Measurements from ENCODE around the gene LY6G6C. TPM values are rescaled to one million over a fixed set of nuclear protein-coding genes. Genes with fewer than 3 reads are reported as not detected.

Gene LY6G6C
- total RNA-seq, 2 donors from 2014 or later, result 0.29 to 0.38 TPM

DNA sequence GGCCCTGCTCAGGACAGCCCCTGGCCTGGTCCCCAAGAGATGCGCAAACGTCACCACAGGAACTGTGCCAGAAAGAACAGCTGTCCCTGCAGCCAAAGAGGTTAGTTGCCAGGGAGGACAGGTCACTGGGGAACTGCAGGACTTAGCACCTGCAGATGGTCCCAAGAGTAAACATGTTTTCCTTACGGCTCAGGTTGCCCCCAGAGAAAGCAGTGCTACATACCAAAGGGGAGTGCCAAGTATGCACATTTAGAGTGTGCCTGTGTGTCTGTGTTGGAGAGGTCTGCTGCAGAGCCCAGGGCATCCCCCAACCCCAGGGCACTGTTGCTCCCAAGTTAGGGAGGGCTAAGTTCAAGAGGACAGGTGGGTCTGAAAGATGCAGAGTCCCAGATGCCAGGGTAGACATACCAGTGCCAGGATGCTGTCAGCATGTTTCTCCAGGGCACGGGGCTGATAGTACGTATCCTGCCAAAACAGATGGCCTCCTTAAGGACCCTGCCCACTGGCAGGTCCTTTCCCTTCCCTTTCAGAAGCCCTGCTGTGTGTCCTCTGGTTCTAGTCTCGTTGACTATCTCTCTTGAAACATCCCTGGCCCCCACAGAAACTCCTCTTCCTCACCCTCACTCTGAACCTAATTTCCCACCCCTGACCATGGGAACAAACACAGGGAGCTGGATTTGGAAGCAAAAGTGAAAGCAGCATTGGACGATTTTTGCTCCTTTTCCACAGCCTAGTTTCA, 19.7 kb downstream of the LY6G6C start:
- Mint-ChIP-seq H3K4me3 (peak overlapping the region; percentile 87), H3K4me1 (peaks cover 17% of the 10 kb centered on the region), H3K27me3 (ENCODE audit: insufficient read depth) (no peaks in the 10 kb centered on the region), H3K36me3 (ENCODE audit: low read depth) (peaks cover 30% of the 10 kb centered on the region), H3K27ac (peak overlapping the region; percentile 93), H3K9me3 (no peaks in the 10 kb centered on the region)
- H3K4me3 ChIP-seq (ENCODE audit: low read length), result peak overlapping the region; percentile 97
- TF ChIP-seq CTCF (conservative IDR thresholded peaks at IDR 0.05), result no peak
- no peaks in the 10 kb centered on the region for H3K27me3 ChIP-seq (ENCODE audit: control insufficient read depth, insufficient read depth, low read length, poor library complexity, severe bottlenecking)
- no peak for DNase-seq
- 66 to 67% methylated on average over 5 to 7 of the region's 7 CpGs for WGBS, 2 experiments (ENCODE audit: insufficient coverage in 1 of 2, insufficient read length in 1 of 2)
- H3K36me3 ChIP-seq (ENCODE audit: control insufficient read depth, insufficient read depth, low read length), result peaks cover 29% of the 10 kb centered on the region
- H3K9ac ChIP-seq (ENCODE audit: extremely low read depth, low read length, poor library complexity, severe bottlenecking), result peak overlapping the region; percentile 90
- H3K9me3 ChIP-seq (ENCODE audit: control insufficient read depth, low read length), result no peaks in the 10 kb centered on the region
- peaks cover 7% of the 10 kb centered on the region for H3K4me1 ChIP-seq (ENCODE audit: control insufficient read depth, insufficient read depth, low read length)
- no peak overlapping the region for H3K27ac ChIP-seq (ENCODE audit: low read depth, low read length)

GRCh38 chr6:31700740-31701401, 20.7 kb downstream of the LY6G6C start:
- Mint-ChIP-seq H3K4me1 (peaks cover 17% of the 10 kb centered on the region), H3K27ac (no peak overlapping the region), H3K4me3 (peak overlapping the region; percentile 87), H3K9me3 (no peaks in the 10 kb centered on the region), H3K36me3 (ENCODE audit: low read depth) (peaks cover 38% of the 10 kb centered on the region), H3K27me3 (ENCODE audit: insufficient read depth) (no peaks in the 10 kb centered on the region)
- Histone ChIP-seq H3K27me3 (ENCODE audit: control insufficient read depth, insufficient read depth, low read length, poor library complexity, severe bottlenecking) (no peaks in the 10 kb centered on the region), H3K9me3 (ENCODE audit: control insufficient read depth, low read length) (no peaks in the 10 kb centered on the region), H3K9ac (ENCODE audit: extremely low read depth, low read length, poor library complexity, severe bottlenecking) (no peak overlapping the region), H3K4me3 (ENCODE audit: low read length) (peak overlapping the region; percentile 97), H3K4me1 (ENCODE audit: control insufficient read depth, insufficient read depth, low read length) (peaks cover 7% of the 10 kb centered on the region), H3K36me3 (ENCODE audit: control insufficient read depth, insufficient read depth, low read length) (peaks cover 34% of the 10 kb centered on the region), H3K27ac (ENCODE audit: low read depth, low read length) (no peak overlapping the region)
- WGBS, 2 experiments (ENCODE audit: insufficient coverage in 1 of 2, insufficient read length in 1 of 2), result 89 to 93% methylated on average over 2 to 4 of the region's 5 CpGs
- DNase-seq, result no peak
- no peak for TF ChIP-seq CTCF (conservative IDR thresholded peaks at IDR 0.05)

GRCh38 chr6:31697555-31697954, 24.0 kb downstream of the LY6G6C start:
- no peaks in the 10 kb centered on the region for H3K9me3 Mint-ChIP-seq
- WGBS, 2 experiments (ENCODE audit: insufficient coverage in 1 of 2, insufficient read length in 1 of 2), result 90% methylated on average over 3 of the region's 3 CpGs; no CpG with 5 or more reads in 1 of the 2 experiments
- Histone ChIP-seq H3K27ac (ENCODE audit: low read depth, low read length) (no peak overlapping the region), H3K4me1 (ENCODE audit: control insufficient read depth, insufficient read depth, low read length) (peaks cover 7% of the 10 kb centered on the region), H3K36me3 (ENCODE audit: control insufficient read depth, insufficient read depth, low read length) (peaks cover 57% of the 10 kb centered on the region), H3K9ac (ENCODE audit: extremely low read depth, low read length, poor library complexity, severe bottlenecking) (no peak overlapping the region), H3K9me3 (ENCODE audit: control insufficient read depth, low read length) (no peaks in the 10 kb centered on the region), H3K4me3 (ENCODE audit: low read length) (no peak overlapping the region), H3K27me3 (ENCODE audit: control insufficient read depth, insufficient read depth, low read length, poor library complexity, severe bottlenecking) (no peaks in the 10 kb centered on the region)
- no peak for DNase-seq
- no peak overlapping the region for H3K27ac Mint-ChIP-seq
- H3K4me1 Mint-ChIP-seq, result peaks cover 17% of the 10 kb centered on the region
- no peak for TF ChIP-seq CTCF (conservative IDR thresholded peaks at IDR 0.05)
- H3K4me3 Mint-ChIP-seq, result no peak overlapping the region
- H3K36me3 Mint-ChIP-seq (ENCODE audit: low read depth), result peaks cover 62% of the 10 kb centered on the region
- H3K27me3 Mint-ChIP-seq (ENCODE audit: insufficient read depth), result no peaks in the 10 kb centered on the region

Measured in endodermal cell (in vitro differentiated cells).